ENCODE data around the gene MED12.

DNA sequence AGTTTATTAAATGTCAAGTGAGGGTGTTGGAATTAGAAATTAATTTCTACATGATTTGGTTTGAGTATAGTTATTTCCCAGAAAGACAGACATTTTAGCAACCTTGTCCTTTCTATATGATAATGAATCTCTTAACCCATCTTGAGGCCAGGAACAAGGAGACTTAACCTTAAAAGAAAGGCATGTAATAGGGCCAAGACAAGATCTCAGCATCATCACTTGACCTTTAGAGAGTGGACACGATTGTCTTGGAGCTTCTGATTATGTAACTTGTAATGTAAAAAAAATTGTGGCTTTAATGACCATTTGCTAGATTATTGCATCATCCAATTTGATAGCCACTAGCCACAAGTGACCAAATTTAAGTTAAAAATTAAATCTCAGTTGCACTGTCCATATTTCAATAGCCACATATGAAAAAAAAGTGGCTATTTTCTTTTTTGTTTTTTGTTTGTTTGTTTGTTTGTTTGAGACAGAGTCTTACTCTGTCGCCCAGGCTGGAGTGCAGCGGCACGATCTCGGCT, 36.2 kb upstream of the MED12 start:
- TF ChIP-seq CTCF (IDR thresholded peaks at IDR 0.05; ENCODE audit: insufficient read depth, low read length, poor library complexity, severe bottlenecking) = no peak
- no peak for TF ChIP-seq EZH2phosphoT487 (conservative IDR thresholded peaks at IDR 0.05; ENCODE audit: low read length)

Measured in SU-DHL-6 (cell line).